ENCODE results near the gene PLEKHG5. TPM values are rescaled to one million over a fixed set of nuclear protein-coding genes. Genes with fewer than 3 reads are reported as not detected.

The PLEKHG5 gene
- total and polyA plus RNA-seq, 2 donors (not counting 1 experiment from before 2014, with no cell fraction given) = 0.13 to 0.20 TPM

- WGBS (ENCODE audit: insufficient coverage) = 90% methylated on average over 7 of the region's 7 CpGs
- H3K27me3 Mint-ChIP-seq = peaks cover 2% of the 10 kb centered on the region
- POLR2A ChIA-PET = no interaction called here
- Histone ChIP-seq H3K4me2 (replicated peaks; ENCODE audit: low read depth, low read length, poor library complexity, severe bottlenecking) (no peak overlapping the region), H3K79me2 (ENCODE audit: control insufficient read depth, insufficient read depth, low read length) (no peaks in the 10 kb centered on the region), H3K36me3 (replicated peaks in 1 of 2; ENCODE audit: control extremely low read depth in 1 of 2, control insufficient read depth in 1 of 2, extremely low read depth in 1 of 2, insufficient read depth in 2 of 2, low read length in 1 of 2) (no peaks in the 10 kb centered on the region), H3K27ac (ENCODE audit: low read length in 2 of 2) (no peak overlapping the region), H3K27me3 (replicated peaks in 1 of 4; ENCODE audit: control extremely low read depth in 1 of 4, control insufficient read depth in 3 of 4, insufficient read depth in 4 of 4, low read length in 3 of 4) (peaks cover 0 to 4% (median 1%) of the 10 kb centered on the region in 4 experiments), H3K9ac (ENCODE audit: low read length) (no peak overlapping the region), H2AFZ (ENCODE audit: insufficient read depth, low read depth, low read length, poor library complexity, severe bottlenecking) (no peak overlapping the region), H3K4me1 (ENCODE audit: control insufficient read depth in 2 of 2, insufficient read depth in 2 of 2, low read length in 2 of 2) (peaks cover 2 to 6% of the 10 kb centered on the region in 2 donors), H4K20me1 (ENCODE audit: control insufficient read depth, insufficient read depth, low read length, poor library complexity, severe bottlenecking) (no peaks in the 10 kb centered on the region), H3K9me3 (ENCODE audit: control extremely low read depth in 1 of 3, control insufficient read depth in 2 of 3, insufficient read depth in 1 of 3, low read length in 2 of 3) (peaks cover 0 to 5% (median 0%) of the 10 kb centered on the region in 3 donors), H3K4me3 (ENCODE audit: control extremely low read depth in 1 of 5, extremely low read depth in 1 of 5, insufficient read depth in 1 of 5, low read depth in 2 of 5, low read length in 4 of 5) (no peak overlapping the region)
- TF ChIP-seq EZH2 (IDR thresholded peaks at IDR 0.05; ENCODE audit: borderline replicate concordance, insufficient read depth, low read depth, low read length, poor library complexity, severe bottlenecking) (no peak), CTCF (IDR thresholded peaks at IDR 0.05) (no peak)
- DNase-seq = no peak
- ATAC-seq (ENCODE audit: low read depth) = no peak
- intact Hi-C loops (cut with micrococcal nuclease) = no loop called here
- peaks cover 2% of the 10 kb centered on the region for H3K4me1 Mint-ChIP-seq
- no peaks in the 10 kb centered on the region for H3K9me3 Mint-ChIP-seq (ENCODE audit: insufficient read depth)
- H3K27ac Mint-ChIP-seq = no peak overlapping the region
- CTCF ChIA-PET = interaction anchor here (0.6 to 1.0 kb wide), 2 partner anchors 12 to 226 kb away, joined by 3 read pairs; no protein-coding TSS in a partner anchor
- no peak overlapping the region for H3K4me3 Mint-ChIP-seq
These were observed 19.5 kb downstream of the PLEKHG5 start for GRCh38 chr1:6471970-6472368.

GRCh38 chr1:6471086-6471969, 20.1 kb downstream of the PLEKHG5 start:
- ATAC-seq (ENCODE audit: low read depth) = no peak
- Histone ChIP-seq H3K4me2 (replicated peaks; ENCODE audit: low read depth, low read length, poor library complexity, severe bottlenecking) (no peak overlapping the region), H3K4me3 (ENCODE audit: control extremely low read depth in 1 of 5, extremely low read depth in 1 of 5, insufficient read depth in 1 of 5, low read depth in 2 of 5, low read length in 4 of 5) (no peak overlapping the region), H3K4me1 (ENCODE audit: control insufficient read depth in 2 of 2, insufficient read depth in 2 of 2, low read length in 2 of 2) (peaks cover 2 to 6% of the 10 kb centered on the region in 2 donors), H3K27ac (ENCODE audit: low read length in 2 of 2) (no peak overlapping the region), H3K79me2 (ENCODE audit: control insufficient read depth, insufficient read depth, low read length) (no peaks in the 10 kb centered on the region), H2AFZ (ENCODE audit: insufficient read depth, low read depth, low read length, poor library complexity, severe bottlenecking) (no peak overlapping the region), H3K27me3 (replicated peaks in 1 of 4; ENCODE audit: control extremely low read depth in 1 of 4, control insufficient read depth in 3 of 4, insufficient read depth in 4 of 4, low read length in 3 of 4) (peaks cover 0 to 5% (median 1%) of the 10 kb centered on the region in 4 experiments), H4K20me1 (ENCODE audit: control insufficient read depth, insufficient read depth, low read length, poor library complexity, severe bottlenecking) (no peaks in the 10 kb centered on the region), H3K36me3 (replicated peaks in 1 of 2; ENCODE audit: control extremely low read depth in 1 of 2, control insufficient read depth in 1 of 2, extremely low read depth in 1 of 2, insufficient read depth in 2 of 2, low read length in 1 of 2) (no peaks in the 10 kb centered on the region), H3K9ac (ENCODE audit: low read length) (no peak overlapping the region), H3K9me3 (ENCODE audit: control extremely low read depth in 1 of 3, control insufficient read depth in 2 of 3, insufficient read depth in 1 of 3, low read length in 2 of 3) (peaks cover 0 to 5% (median 0%) of the 10 kb centered on the region in 3 donors)
- peaks cover 5% of the 10 kb centered on the region for H3K27me3 Mint-ChIP-seq
- ChIA-PET POLR2A (no interaction called here), CTCF (interaction anchor here (0.6 to 1.0 kb wide), 2 partner anchors 11 to 225 kb away, joined by 3 read pairs; no protein-coding TSS in a partner anchor)
- no peaks in the 10 kb centered on the region for H3K9me3 Mint-ChIP-seq (ENCODE audit: insufficient read depth)
- no peak overlapping the region for H3K4me3 Mint-ChIP-seq
- no peak overlapping the region for H3K27ac Mint-ChIP-seq
- peaks cover 2% of the 10 kb centered on the region for H3K4me1 Mint-ChIP-seq
- TF ChIP-seq CTCF (IDR thresholded peaks at IDR 0.05) (no peak), EZH2 (IDR thresholded peaks at IDR 0.05; ENCODE audit: borderline replicate concordance, insufficient read depth, low read depth, low read length, poor library complexity, severe bottlenecking) (no peak)
- DNase-seq = no peak
- intact Hi-C loops (cut with micrococcal nuclease) = no loop called here
- WGBS (ENCODE audit: insufficient coverage) = 93% methylated on average over 62 of the region's 67 CpGs

Data from B cell (primary cell).